Endothelial cell of umbilical vein (primary cell): ENCODE measurements around the gene AGAP2. TPM values are rescaled to one million over a fixed set of nuclear protein-coding genes. Genes with fewer than 3 reads are reported as not detected.

Experiments used
- BruUV-seq: library from RNA; stranded (reverse); fragments of 400-500 nt; replicated peaks from 2 replicates; lab custom pipeline; 2021; lab: Mats Ljungman, UMichigan
- CTCF ChIA-PET: fragments of 300-600, 350-600 bp; sonication (Branson Sonifier 250); formaldehyde crosslinking; loops from one replicate; lab custom pipeline; 2021; ENCODE audit warnings: antibody characterized with exemption, inconsistent platforms; lab: Charles Lee
- POLR2A ChIA-PET: fragments of 300-600, 350-600 bp; sonication (Branson Sonifier 250); formaldehyde crosslinking; loops from one replicate; lab custom pipeline; 2021; ENCODE audit warnings: antibody characterized with exemption, inconsistent platforms; lab: Charles Lee
- DNase-seq: peaks from one replicate; pipeline ENCODE4 v3.0.0-alpha.2; 2011; ENCODE audit warnings: low read depth, low spot score
- FAIRE-seq: peaks from 2 replicates; lab custom pipeline; 2011; peaks lifted over from hg19 to GRCh38; lab: Jason Lieb, UNC
- H2AFZ ChIP-seq: 2 replicates; pipeline ENCODE4 v1.6.0; 2012; ENCODE audit warnings: low read depth, low read length, control low read depth, inconsistent platforms
- H3K27ac ChIP-seq: 2 replicates; pipeline ENCODE4 v1.5.1; 2011; ENCODE audit warnings: low read depth, mild to moderate bottlenecking, control low read depth, low read length, moderate library complexity; ENCODE audit not compliant: insufficient read depth
- H3K27me3 ChIP-seq, 2 experiments: 2 replicates each; pipeline versions ENCODE4 v1.6.0 to v1.6.1; 2011; ENCODE audit warnings: low read length in 2 of 2, mixed read lengths in 1 of 2; ENCODE audit not compliant: control insufficient read depth in 2 of 2, insufficient read depth in 2 of 2
- H3K36me3 ChIP-seq, 2 experiments: 2 replicates in 1 of 2; 3 replicates in 1 of 2; pipeline ENCODE4 v1.5.1; 2011; ENCODE audit warnings: low read length in 2 of 2, mild to moderate bottlenecking in 1 of 2, moderate library complexity in 1 of 2; ENCODE audit not compliant: control insufficient read depth in 2 of 2, insufficient read depth in 2 of 2; ENCODE audit errors: extremely low read depth in 1 of 2
- H3K4me1 ChIP-seq: 3 replicates; pipeline ENCODE4 v1.5.1; 2011; ENCODE audit warnings: mild to moderate bottlenecking, low read length; ENCODE audit not compliant: control insufficient read depth, insufficient read depth; ENCODE audit errors: extremely low read depth
- H3K4me2 ChIP-seq: 2 replicates; pipeline ENCODE4 v1.6.1; 2011; ENCODE audit warnings: low read length, control low read depth, mixed read lengths; ENCODE audit not compliant: insufficient read depth
- H3K4me3 ChIP-seq, 3 experiments: fragments of 200-600 bp in 1 of 3; sonication (generic), shearing (Covaris generic) in 1 of 3; replicated peaks in 1 of 3; 2 replicates each; pipeline ENCODE4 v1.5.1; 2011 to 2016; ENCODE audit warnings: control low read depth in 3 of 3, low read length in 3 of 3, mild to moderate bottlenecking in 2 of 3, inconsistent platforms in 1 of 3, low read depth in 1 of 3, moderate library complexity in 1 of 3; ENCODE audit not compliant: insufficient read depth in 1 of 3
- H3K79me2 ChIP-seq: 2 replicates; pipeline ENCODE4 v1.6.0; 2012; ENCODE audit warnings: low read length, inconsistent platforms; ENCODE audit not compliant: control insufficient read depth, insufficient read depth
- H3K9ac ChIP-seq: replicated peaks from 2 replicates; pipeline ENCODE3; 2011; ENCODE audit warnings: low read length, control low read depth; ENCODE audit not compliant: insufficient read depth; ENCODE audit errors: extremely low read depth
- H3K9me1 ChIP-seq: replicated peaks from 3 replicates; pipeline ENCODE4 v1.6.0; 2011; ENCODE audit warnings: mild to moderate bottlenecking, low read length; ENCODE audit not compliant: control insufficient read depth, insufficient read depth; ENCODE audit errors: extremely low read depth
- H3K9me3 ChIP-seq: replicated peaks from 2 replicates; pipeline ENCODE4 v1.5.1; 2012; ENCODE audit warnings: low read length, inconsistent platforms; ENCODE audit not compliant: control insufficient read depth, insufficient read depth
- H4K20me1 ChIP-seq: replicated peaks from 2 replicates; pipeline ENCODE3; 2011; ENCODE audit warnings: mild to moderate bottlenecking, low read length; ENCODE audit not compliant: control insufficient read depth, insufficient read depth; ENCODE audit errors: extremely low read depth
- EZH2 ChIP-seq: IDR thresholded peaks from 2 replicates; pipeline ENCODE4 v1.6.1; 2012; ENCODE audit warnings: borderline replicate concordance, low read depth, mild to moderate bottlenecking, moderate library complexity, low read length, inconsistent platforms; ENCODE audit not compliant: severe bottlenecking
- FOS ChIP-seq: IDR thresholded peaks from 2 replicates; pipeline ENCODE4 v1.6.1; 2011; ENCODE audit warnings: mild to moderate bottlenecking, low read length, moderate library complexity, borderline replicate concordance; ENCODE audit not compliant: insufficient read depth
- GATA2 ChIP-seq: IDR thresholded peaks from 2 replicates; pipeline ENCODE4 v1.7.0; 2011; ENCODE audit warnings: low read depth, mild to moderate bottlenecking, moderate library complexity, mixed read lengths, low read length; ENCODE audit not compliant: insufficient read length, insufficient read depth
- JUN ChIP-seq: IDR thresholded peaks from 2 replicates; pipeline ENCODE4 v1.6.1; 2011; ENCODE audit warnings: borderline replicate concordance, low read depth; ENCODE audit not compliant: insufficient read length, insufficient read depth
- MYC ChIP-seq: IDR thresholded peaks from one replicate; pipeline ENCODE4 v1.6.1; 2011; ENCODE audit warnings: mild to moderate bottlenecking, low read depth, low read length
- POLR2A ChIP-seq: IDR thresholded peaks from 2 replicates; pipeline ENCODE4 v1.6.1; 2012; ENCODE audit warnings: low read depth, mild to moderate bottlenecking, control low read depth, low read length
- POLR2AphosphoS5 ChIP-seq: IDR thresholded peaks from 2 replicates; pipeline ENCODE4 v1.6.1; 2012; ENCODE audit warnings: low read depth, mild to moderate bottlenecking, control low read depth, low read length, moderate library complexity; ENCODE audit not compliant: insufficient read depth
- dilution Hi-C: fragments of 300-500 bp; cut with MboI; formaldehyde crosslinking; loops from one replicate; pipeline ENCODE4 v1.15.0; 2019; ENCODE audit warnings: low sequenced_read_pairs; ENCODE audit not compliant: extremely low pct_ligation_motif_present
- intact Hi-C: fragments of 100-400 bp; cut with micrococcal nuclease; formaldehyde crosslinking; loops from one replicate; pipeline ENCODE4 v1.10.0; 2022
- polyA plus RNA-seq, 4 experiments: library from polyadenylated mRNA; depleted of rRNA in 3 of 4; stranded (reverse) in 3 of 4; unstranded in 1 of 4; fragments of >200 nt; gene quantifications; 2 replicates each; pipeline versions ENCODE4 v1.2.1 to v1.2.3, GENCODE V29; 2011 to 2012; ENCODE audit warnings: missing spikeins in 1 of 4
- total RNA-seq: library from RNA; stranded (reverse); gene quantifications from 2 replicates; pipeline ENCODE4 v1.2.3, GENCODE V29; 2021
- TF ChIP-seq, protein P1 (sequence below), 2 donors: IDR thresholded peaks; 1 replicate in 1 of 2; 2 replicates in 1 of 2; pipeline ENCODE4 v1.5.1; 2011; ENCODE audit warnings: low read length in 2 of 2, mild to moderate bottlenecking in 2 of 2, moderate library complexity in 2 of 2, control low read depth in 1 of 2, inconsistent platforms in 1 of 2, low read depth in 1 of 2; ENCODE audit not compliant: insufficient read depth in 1 of 2; ENCODE audit errors: extremely low read depth in 1 of 2
- TF ChIP-seq, protein P2 (sequence below): IDR thresholded peaks from 2 replicates; pipeline ENCODE4 v1.6.1; 2011; ENCODE audit not compliant: insufficient read depth, insufficient read length

Gene AGAP2
- total and polyA plus RNA-seq, 2 donors (not counting 3 experiments of a cell fraction or from before 2014, with no cell fraction given) = 0.04 to 0.24 TPM

- Histone ChIP-seq H3K9me1 (no peaks in the 10 kb centered on the region), H3K4me3 (no peak overlapping the region), H3K36me3 (no peaks in the 10 kb centered on the region), H3K9me3 (no peaks in the 10 kb centered on the region), H3K9ac (no peak overlapping the region), H2AFZ (no peak overlapping the region), H3K4me2 (no peak overlapping the region), H3K27ac (no peak overlapping the region), H3K79me2 (no peaks in the 10 kb centered on the region), H4K20me1 (no peaks in the 10 kb centered on the region), H3K27me3 (peaks cover 80 to 84% of the 10 kb centered on the region in 2 experiments), H3K4me1 (peaks cover 4% of the 10 kb centered on the region)
- intact Hi-C loops (no loop called here), dilution Hi-C loops (no loop called here)
- POLR2A ChIA-PET = no interaction called here
- DNase-seq = no peak
- TF ChIP-seq FOS = no peak
- TF ChIP-seq EZH2 = peak; percentile 58
- peak; percentile 48 for FAIRE-seq
- CTCF ChIA-PET = interaction anchor here (1.0 to 6.1 kb wide), 6 partner anchors 8 to 153 kb away, joined by 4 to 48 read pairs (median 7); partner anchors contain the start of gene TSPAN31
- BruUV-seq = no TSS peak
Measured at GRCh38 chr12:57735952-57736740, 2.4 kb downstream of the AGAP2 start.

DNA sequence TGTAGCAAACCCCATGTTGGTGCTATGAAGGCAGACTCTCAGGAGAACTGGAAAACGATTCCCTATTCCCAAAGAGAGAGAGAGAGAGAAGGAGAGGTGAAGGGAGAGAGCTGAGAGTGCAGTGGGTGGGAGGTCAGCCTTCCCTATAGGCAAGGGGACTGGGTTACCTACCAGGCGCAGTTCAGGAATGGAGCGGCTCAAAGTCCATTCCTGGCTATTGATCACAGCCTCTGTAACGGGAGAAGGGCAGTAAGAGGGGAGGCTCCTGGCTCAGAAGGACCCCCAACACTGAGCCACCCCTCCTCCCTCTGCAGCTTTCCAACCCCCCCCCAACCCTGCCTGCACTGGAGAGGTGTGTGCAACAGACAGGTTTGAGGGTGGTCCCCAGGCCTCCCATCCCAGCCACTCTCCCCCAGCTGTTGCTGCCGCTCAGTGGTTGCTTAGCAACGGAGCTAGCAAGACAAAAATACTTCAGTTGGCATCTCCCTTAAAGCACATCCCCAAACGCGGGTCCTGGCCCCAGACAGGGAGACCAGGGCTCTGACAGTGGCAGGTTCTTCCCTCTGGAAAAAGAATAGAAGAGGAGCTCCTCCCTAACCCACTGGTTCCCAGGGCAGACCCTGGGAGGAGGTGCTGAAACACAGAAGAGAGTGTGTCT lies 3.2 kb downstream of the AGAP2 start:
- DNase-seq = no peak
- Histone ChIP-seq H2AFZ (no peak overlapping the region), H3K9ac (no peak overlapping the region), H3K27ac (no peak overlapping the region), H3K36me3 (no peaks in the 10 kb centered on the region), H3K4me3 (no peak overlapping the region), H3K4me1 (no peaks in the 10 kb centered on the region), H3K4me2 (no peak overlapping the region), H3K27me3 (peaks cover 76% of the 10 kb centered on the region in 2 experiments), H3K9me3 (no peaks in the 10 kb centered on the region), H3K9me1 (no peaks in the 10 kb centered on the region), H3K79me2 (no peaks in the 10 kb centered on the region), H4K20me1 (no peaks in the 10 kb centered on the region)
- CTCF ChIA-PET = interaction anchor here (1.0 to 6.1 kb wide), 4 partner anchors 9 to 152 kb away, joined by 5 to 48 read pairs (median 8); partner anchors contain the start of gene TSPAN31
- FAIRE-seq = no peak
- POLR2A ChIA-PET = no interaction called here
- intact Hi-C loops = no loop called here
- no TSS peak for BruUV-seq
- TF ChIP-seq POLR2A (no peak), FOS (no peak), EZH2 (no peak), GATA2 (no peak), MYC (no peak), JUN (no peak), POLR2AphosphoS5 (no peak)
- TF ChIP-seq, protein P1, sequence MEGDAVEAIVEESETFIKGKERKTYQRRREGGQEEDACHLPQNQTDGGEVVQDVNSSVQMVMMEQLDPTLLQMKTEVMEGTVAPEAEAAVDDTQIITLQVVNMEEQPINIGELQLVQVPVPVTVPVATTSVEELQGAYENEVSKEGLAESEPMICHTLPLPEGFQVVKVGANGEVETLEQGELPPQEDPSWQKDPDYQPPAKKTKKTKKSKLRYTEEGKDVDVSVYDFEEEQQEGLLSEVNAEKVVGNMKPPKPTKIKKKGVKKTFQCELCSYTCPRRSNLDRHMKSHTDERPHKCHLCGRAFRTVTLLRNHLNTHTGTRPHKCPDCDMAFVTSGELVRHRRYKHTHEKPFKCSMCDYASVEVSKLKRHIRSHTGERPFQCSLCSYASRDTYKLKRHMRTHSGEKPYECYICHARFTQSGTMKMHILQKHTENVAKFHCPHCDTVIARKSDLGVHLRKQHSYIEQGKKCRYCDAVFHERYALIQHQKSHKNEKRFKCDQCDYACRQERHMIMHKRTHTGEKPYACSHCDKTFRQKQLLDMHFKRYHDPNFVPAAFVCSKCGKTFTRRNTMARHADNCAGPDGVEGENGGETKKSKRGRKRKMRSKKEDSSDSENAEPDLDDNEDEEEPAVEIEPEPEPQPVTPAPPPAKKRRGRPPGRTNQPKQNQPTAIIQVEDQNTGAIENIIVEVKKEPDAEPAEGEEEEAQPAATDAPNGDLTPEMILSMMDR (IDR thresholded peaks at IDR 0.05; ENCODE audit: extremely low read depth in 1 of 2, insufficient read depth in 1 of 2, low read depth in 1 of 2, low read length in 2 of 2) = no peak
- TF ChIP-seq, protein P2, sequence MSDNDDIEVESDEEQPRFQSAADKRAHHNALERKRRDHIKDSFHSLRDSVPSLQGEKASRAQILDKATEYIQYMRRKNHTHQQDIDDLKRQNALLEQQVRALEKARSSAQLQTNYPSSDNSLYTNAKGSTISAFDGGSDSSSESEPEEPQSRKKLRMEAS = no peak
- dilution Hi-C loops = no loop called here
